Fibroblast of the conjunctiva (primary cell): ENCODE data around the gene CLSTN2.

Experiments
- DNase-seq: peaks from one replicate; pipeline ENCODE4 v3.0.0-alpha.2; 2010; ENCODE audit warnings: low read depth

The CLSTN2 gene

DNA sequence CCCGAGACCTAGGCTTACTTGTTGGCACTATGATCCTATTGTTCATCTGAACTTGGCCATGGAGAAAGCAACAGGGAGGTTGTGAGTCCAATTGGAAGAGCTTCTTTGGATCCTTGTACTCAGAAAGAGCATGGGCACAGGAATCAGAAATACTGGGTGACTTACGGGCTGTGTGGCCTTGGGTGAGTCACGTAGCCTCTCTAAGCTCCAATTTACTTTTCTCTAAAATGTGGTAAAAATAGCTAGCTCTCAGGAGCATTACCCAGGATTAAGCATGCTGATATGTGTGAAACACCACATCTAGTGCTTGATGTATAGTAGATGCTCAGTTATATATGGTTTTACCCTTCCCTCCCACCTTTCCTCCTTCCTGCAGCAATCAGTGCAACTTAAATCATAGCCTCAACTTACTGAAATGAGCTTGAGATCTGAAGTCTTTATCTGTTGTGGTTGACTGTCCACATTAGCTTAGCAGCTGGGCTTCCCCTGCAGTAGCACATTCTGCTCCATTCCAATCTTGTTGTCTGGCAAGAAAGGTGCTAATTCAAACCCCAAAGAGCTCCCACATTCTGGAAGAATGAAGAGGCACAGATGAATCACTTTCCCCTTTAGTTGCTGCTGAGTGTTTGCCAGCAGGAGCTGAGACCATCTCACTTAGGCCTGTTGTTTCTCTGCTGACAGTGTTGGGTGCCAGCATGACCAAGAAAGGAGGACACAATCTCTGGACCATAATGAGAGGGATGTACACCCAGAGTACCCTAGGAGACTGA lies 443.8 kb downstream of the CLSTN2 start:
- no peak for DNase-seq

DNA sequence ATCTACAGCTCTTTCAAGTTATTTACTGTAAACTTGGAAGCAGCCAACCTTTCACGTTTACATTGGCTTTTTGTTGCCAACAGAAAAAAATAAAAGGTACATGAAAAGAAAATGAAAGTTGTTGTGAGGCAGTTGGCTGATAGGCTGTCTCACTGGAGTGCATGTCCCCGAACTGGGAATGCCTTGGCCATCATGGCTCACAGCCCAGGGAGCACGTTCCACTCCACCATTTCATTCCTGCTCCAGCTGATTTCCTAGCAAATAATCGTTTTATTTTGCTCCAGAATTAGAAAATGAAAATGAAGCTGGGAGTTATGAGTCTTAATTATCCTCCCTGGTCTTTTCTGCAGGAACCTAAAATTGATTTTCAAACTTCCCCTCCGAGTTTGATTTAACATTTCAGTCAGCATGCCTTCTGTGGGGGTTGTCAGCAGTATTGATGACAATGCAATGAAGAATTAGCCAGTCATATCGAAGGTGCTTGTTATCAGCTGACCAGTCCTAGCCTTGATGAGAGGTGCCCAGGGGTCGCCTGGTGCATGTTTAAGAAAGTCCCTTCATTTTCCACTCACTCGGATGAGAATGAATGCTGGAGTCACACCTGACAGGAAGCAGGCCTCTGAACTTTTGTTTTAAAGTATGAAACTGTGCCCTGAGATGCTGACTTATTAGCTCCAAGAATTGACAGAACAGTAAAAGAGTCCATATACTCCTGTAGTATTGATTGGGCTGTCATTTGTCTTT lies 449.2 kb downstream of the CLSTN2 start:
- DNase-seq: no peak

DNA sequence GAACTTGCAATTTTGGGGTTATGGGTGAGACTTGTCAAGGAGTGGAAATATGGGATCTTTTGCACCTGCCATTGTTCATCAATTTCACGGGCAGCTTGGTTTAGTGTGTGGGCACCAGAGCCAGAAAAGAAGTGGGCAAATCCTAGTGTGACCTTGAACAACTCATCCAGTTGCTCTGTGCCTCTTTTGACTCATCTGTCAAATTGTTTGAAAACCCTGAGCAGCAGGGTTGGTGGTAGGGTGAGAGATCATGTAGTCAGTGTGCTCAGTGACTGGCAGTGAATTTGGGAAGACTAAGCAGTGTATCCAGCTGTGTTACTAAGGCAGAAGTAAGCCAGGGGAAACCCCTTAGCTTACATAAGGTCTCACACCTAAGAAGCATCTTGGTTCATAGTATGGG lies 449.9 kb downstream of the CLSTN2 start:
- DNase-seq: no peak

DNA sequence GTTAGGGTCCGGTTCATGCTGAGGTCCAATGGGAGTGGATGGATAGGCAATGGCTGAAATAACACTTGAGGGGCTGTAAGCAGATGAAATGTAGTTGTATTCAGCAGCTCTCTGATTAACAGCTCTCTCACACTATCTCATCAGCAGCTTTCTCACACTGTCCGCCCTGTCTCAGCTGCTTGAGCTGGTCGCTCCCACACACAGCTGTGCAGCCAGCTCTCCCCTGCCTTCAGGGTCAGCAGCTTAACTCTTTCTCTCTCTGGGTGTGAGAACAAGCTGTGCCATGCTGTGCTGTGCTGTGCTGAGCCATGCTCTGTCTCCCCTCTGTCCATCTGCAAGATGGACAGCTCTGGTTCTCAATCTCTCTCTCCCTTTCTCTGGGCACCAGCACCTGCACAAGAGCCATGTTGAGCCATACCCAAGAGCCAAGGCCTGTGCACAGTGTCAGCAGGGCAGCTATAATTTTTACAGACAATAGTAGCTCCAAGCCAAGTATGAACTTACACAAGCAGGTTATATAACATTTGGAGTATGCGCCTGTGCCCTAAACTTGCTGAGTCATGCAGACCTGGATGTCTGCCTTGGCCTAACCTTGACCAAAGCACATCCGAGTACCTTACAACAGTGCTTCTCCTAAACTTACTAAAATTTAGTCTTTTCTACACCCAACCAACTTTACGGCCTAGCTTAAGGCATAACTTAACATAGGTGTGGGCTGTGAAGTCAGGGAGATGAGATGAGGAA lies 451.5 kb downstream of the CLSTN2 start:
- no peak for DNase-seq

DNA sequence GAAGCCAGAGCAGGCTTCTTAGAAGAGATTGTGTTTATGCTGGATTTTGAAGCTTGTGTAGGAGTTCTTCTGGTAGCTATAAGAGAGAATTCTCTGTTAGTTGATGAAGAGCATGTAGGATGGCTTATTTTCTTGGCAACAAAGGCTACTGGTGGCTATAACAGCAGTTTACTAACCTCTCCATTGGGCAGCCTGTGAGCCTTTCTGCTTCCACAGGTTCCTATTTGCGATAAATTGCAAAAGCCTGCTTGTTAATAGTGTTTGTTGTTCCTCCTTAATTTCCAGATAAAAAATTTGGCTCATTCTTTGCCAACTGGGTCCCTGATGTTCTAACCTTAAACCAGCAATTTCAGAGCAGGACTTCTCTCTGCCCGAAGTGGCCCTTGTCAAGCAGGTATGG lies 452.3 kb downstream of the CLSTN2 start:
- no peak for DNase-seq

DNA sequence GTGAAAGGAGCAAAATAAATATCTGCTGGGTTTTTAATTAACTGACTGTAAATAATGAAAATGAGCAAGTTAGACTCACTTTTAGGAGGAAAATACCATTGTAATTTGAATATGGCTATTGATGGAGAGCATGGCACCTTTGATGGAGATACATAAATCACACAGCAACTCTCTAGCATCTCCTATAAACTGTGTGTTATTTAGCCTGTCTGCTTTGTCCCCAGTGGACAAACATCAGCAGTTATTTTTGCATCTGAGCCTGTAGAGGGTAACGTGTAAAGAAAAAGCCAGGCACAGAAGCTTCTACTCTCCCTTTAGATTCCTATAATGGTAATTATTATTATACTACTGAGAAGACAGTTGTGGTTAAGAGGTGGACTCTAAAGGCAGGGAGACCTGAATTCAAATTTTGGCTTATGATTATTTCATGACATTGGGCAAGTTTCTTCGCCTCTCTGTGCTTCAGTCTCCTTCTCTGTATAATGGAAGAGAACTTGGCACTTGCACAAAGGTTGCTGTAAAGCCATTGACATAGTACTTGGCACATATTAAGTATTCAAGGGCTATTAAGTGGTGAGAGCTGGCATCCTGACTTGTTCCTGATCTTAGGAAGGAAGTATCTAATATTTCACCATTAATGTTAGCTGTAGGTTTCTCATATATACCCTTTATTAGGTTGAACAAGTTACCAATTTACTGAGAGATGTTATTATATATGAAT lies 453.4 kb downstream of the CLSTN2 start:
- no peak for DNase-seq

DNA sequence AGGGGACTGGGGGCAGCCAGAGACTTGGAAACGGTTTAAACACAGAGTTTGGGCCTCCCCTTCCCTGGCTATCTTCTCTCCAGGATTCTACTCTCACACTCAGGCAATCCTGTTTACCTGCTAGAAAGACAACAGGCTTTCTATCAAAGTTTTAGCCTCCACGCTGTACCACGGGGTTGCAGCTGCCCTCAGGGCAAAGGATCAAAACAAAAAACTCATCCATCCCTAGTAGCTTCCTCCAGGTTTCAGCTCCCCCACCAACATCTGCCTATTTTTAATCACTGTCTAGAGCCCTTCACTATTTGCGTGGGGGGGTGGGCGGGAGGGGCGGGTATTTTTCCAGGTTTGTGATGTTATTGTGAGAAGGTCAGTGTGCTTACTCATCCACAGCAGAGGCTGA lies 456.1 kb downstream of the CLSTN2 start:
- DNase-seq: no peak

DNA sequence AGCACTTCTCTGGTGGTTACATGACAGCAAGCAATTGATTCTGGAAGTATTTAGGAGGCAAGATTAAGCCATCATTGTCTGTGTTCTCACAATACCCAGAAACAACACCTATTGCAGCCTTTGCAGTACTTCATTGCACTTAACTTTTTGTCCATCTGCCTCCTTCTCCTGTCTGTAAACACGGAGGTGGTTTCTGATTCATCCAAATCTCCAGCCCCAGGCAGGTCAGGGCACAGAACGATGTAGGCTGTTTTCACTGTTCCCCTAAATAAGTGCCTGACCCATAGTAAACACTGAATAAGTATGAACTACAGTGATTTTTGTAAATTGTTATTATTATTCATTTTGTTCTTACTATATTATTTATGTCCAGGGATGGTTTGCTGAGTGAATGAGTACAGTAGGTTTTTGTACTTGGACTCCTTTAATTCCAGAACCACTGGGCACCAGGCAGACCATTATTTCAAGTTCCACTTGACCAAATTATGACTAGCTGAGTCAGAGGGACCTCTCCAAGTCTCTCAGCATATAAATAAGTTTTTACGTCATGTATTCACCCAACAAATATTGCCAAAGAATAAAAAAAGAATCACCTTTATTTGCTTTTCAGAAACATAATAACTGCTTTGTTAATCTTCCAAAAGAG lies 459.6 kb downstream of the CLSTN2 start:
- DNase-seq: no peak

DNA sequence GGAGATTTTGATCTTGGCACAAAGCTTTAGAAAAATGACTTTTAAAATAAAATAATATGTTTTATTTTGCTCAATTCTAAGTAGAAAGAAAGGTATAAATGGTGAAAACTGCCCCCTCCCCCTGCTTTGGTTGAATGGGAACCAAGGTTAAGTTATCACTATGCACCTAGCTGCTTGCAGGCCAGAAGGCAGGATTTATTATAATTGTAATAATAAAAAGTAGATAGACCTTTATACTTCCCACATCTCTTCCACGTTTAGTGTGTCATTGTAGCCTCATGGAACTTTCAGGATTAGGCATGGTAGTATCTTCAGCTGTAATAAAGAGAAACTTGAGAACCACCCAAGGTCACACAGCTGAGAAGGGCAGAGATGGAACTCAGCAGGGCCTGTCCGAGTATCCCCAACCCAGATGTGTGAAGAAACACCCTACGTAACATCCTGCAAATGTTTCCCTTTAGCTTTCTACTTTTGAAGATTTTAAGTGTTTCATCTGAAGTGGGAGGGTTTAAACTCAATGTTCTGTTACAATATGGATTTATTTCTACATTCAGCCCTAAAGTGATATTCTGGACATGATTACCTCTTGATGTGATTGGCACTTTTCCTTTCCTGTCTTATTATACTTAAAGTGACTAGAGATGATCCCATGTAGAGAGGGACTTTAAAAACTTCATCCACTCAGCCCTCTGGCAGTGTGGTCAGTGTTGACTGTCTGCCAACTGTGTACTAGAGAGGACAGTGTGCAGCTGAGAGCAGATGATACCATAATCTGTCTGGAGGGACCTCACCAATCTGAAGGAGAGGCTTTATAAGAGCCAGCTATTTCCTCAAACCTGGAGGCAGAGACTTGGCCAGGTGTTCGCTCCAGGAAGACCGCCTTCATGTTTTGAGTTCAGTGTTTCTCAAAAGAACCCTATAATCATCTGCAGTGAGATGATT lies 460.4 kb downstream of the CLSTN2 start:
- DNase-seq: no peak

DNA sequence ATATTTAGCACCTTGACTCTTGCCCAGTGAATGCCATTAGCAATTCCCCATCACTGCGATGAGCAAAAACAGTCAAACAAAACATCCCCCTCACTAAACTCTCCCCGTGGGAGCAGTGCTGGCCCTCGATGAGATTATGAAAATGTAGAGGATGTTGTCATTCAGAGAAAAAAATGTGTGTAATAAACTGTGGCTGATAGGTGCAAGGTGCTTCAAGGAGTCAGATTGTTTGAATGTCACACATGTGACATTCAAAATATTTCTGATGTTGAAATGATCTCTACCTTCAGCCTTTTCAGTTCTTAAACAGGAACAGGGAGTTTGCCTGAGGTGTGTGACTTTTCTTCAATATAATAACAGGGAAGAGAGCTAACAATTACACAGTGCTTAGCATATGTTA lies 461.1 kb downstream of the CLSTN2 start:
- DNase-seq: no peak

DNA sequence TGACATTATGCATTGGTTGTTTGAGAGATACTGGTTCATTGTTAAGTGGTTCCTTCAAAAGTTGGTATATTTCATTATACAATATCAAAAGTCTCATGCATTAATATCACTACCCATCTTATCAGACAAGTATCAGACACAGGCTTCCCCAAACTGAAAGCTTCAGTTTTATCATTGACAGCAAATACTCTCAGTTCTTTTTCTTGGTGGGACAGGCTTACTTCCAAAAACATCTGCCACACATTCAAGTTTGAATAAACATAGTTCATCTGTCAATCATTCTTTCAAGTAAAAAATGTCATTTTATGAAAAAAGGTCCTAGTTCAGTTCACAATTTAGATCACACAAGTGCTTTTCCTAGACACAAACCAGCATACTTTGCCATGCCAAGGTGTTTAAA lies 462.9 kb downstream of the CLSTN2 start:
- DNase-seq: no peak

DNA sequence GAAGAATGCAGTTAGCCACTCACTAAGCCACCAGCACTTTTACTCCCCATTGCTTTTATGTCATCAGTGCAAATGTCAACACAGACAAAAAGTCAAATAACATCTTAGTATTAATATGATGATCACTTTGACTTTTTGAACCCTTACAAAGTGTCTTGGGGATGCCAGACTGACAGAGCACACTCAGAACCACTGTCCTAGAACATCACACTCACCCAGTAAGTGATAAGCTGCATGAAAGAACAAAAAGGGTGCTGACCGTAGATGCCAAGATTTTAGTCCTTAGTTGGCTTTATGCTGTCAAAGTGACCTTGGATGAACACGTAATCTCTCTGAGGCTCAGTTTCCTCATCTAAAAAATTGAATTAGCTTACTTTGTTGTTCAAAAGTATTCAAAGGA lies 463.4 kb downstream of the CLSTN2 start:
- DNase-seq: no peak

DNA sequence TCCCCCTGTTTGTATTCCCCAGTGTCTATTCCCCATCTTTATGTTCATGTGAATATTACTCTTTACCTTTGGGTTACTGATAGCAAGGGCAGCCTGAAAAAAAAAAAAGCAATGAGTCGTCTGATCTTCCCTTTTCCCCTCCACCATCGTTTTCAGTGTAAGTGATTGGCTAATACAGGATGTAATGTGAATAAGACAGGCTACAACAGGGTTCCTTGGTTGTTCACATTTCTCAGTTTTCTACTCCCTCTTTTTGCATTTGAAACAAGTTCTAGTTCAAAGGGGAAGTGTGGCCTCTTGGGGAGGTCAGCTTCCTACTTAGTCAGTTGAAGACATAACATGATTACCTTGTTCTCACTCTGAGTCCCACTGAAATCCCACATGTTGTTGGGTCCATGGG lies 464.9 kb downstream of the CLSTN2 start:
- no peak for DNase-seq

DNA sequence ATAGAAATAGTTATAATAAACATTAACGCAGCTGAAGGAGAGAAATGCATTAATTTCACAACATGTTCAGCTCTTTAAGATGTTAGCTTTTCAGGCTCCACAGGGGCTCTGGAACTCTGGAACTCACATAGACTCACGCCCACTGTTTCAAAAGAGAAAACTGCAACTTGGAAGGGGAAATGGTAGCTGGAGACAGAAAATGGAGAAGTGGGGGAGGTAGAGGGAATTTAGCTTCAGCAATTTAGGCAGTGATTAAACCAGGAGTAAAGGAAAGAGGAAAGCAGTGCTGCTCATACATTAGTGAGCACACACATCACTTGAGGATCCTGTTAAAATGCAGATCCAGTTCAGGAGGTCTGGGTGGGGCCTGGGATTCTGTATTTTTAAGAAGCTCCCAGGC lies 468.1 kb downstream of the CLSTN2 start:
- no peak for DNase-seq

DNA sequence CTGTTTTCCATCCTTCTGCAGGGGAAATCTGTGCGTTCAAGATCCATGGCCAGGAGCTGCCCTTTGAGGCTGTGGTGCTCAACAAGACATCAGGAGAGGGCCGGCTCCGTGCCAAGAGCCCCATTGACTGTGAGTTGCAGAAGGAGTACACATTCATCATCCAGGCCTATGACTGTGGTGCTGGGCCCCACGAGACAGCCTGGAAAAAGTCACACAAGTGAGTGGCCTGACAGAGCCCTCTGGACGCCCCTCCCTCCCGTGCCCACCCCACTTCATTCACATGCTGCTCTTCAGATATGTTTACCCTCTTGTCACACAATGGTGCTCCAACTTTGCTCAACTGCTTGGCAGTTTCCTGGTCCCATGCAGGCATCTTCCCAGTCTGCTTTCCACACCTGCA lies 468.6 kb downstream of the CLSTN2 start:
- no peak for DNase-seq

DNA sequence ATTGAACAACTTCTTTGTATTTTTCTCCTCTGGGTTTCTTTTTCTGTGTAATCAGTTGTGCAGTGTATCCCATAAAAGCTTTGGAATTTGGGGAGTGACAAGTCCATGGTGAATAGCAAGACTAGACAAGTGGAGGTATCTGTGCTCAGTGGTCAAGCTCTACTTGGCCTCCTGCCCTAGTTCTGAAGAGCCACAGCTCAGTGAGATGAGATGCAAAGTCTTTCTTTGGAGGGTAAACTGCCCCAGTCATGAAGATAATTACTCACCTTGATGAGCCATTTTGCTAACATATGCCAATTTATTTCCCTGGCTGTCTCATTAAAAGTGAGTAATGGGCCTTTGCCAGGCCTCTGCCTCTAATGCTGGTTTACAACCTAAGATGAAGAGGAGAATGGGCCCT lies 471.7 kb downstream of the CLSTN2 start:
- DNase-seq: no peak

DNA sequence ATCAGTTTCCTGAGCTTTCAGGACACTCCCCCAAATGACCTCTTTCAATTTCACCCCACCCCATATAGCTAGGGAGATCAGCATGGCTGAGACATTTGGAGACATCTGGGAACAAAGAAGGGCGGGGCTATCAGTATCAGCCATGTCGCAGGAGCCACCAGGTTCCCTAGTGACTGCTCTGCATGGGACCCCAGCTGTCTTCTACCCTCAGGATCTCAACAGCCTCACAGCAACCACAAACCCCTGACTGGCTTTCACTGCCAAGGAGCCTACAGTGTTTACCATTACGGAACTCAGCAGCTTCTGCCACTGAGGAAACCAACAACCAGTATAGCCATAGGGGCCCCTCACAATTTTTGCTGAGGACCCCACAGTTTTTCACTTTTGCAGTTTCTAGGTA lies 473.3 kb downstream of the CLSTN2 start:
- DNase-seq: no peak

DNA sequence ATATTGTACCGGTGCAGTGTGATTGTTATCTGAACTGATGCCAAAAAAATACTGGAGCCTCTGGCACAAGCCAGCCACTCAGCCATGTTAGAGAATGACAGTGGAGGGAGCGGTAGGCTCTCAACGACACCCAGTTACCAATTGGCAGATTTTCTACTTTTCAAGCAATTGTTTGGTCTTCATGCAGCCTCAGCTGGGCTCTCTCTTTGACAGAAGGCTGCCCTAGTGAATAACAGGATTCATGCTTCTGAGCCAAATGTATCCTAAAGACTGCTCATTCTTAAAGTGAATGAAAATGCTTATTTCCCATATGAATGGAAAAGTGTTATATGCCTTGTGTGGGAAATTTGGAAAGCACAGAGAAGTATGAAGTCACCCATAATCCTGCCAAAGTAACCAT lies 481.7 kb downstream of the CLSTN2 start:
- DNase-seq: no peak

DNA sequence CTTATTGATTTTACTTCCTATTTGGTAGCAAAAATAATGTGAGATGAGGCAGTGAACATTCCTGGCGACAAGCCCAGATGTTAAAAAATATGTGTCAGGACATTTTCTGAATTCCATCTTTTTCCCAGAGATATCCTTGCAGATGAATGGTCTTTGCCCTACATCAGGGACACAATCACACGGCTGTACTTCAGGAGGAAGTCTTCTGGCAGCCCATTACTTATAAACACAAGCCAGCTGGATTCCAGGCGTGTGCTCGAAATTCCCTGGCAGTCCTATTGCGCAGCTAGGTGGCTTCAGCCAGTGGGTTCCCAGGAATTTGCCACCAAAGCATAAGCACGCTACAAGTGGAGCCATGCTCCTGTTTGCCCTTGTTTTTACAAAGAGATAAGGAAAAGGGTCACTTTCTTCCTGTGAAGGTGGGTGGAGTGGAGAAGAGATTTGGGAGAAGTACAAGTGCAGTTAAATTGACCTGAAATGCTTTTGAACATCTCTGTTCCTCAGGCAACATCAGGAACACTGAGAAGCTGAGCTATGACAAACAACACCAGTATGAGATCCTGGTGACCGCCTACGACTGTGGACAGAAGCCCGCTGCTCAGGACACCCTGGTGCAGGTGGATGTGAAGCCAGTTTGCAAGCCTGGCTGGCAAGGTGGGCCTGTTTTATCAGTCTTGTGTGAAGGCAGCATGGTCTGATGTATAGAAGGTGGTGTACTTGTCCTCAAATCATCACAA lies 485.8 kb downstream of the CLSTN2 start:
- DNase-seq: no peak

DNA sequence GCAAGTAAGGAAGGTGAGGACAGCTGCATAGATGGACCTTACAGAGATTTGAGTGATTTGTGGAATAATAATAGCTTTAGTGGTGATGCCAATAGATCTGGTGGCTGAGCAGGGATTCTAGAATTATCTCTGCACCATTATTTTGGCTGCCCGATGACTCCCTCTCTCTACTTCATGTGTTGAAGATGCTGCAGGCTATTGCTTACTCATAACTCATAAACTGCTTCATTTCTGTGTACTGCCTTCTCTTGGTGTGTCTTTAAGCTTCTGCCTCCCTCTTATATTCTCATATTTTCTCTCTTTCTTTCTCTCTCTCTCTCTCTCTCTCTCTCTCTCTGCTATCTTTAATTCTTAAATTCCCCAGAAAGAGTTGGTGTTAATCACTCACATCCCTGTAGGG lies 486.9 kb downstream of the CLSTN2 start:
- DNase-seq: no peak
